OCI-LY1 (cell line): ENCODE measurements around the gene SERPINA3.

Experiments used
- EZH2 ChIP-seq: fragments of 200-600 bp; sonication (generic), shearing (Covaris generic); IDR thresholded peaks from 2 replicates; pipeline ENCODE4 v1.8.0; 2017; ENCODE audit warnings: borderline replicate concordance, mixed run types, mild to moderate bottlenecking, antibody characterized with exemption, low read length, moderate library complexity, mixed read lengths
- TF ChIP-seq, protein P1 (sequence below): fragments of 200-600 bp; sonication (generic), shearing (Covaris generic); IDR thresholded peaks from 2 replicates; pipeline ENCODE4 v1.5.1; 2017; ENCODE audit warnings: mild to moderate bottlenecking, antibody characterized with exemption, low read length, moderate library complexity, mixed read lengths

DNA sequence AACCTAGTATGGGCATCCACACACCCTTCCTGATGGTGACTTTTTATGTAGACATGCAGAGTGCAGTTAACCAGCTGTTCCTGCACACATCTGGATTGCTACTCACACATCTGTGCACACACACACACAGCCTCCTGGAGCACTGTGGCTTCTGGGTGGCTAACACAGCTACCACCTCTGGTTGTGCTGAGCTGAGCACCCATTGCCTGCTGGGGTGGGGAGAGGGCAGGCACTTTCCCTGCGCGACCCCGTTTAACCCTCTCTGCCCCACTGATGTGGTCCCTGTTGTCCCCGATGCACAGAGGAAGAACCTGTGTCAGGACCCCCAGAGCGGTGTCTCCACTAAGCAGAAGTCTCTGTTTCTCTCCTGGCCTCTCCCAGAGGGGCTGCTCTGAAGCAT lies 14.4 kb upstream of the SERPINA3 start:
- TF ChIP-seq, protein P1, sequence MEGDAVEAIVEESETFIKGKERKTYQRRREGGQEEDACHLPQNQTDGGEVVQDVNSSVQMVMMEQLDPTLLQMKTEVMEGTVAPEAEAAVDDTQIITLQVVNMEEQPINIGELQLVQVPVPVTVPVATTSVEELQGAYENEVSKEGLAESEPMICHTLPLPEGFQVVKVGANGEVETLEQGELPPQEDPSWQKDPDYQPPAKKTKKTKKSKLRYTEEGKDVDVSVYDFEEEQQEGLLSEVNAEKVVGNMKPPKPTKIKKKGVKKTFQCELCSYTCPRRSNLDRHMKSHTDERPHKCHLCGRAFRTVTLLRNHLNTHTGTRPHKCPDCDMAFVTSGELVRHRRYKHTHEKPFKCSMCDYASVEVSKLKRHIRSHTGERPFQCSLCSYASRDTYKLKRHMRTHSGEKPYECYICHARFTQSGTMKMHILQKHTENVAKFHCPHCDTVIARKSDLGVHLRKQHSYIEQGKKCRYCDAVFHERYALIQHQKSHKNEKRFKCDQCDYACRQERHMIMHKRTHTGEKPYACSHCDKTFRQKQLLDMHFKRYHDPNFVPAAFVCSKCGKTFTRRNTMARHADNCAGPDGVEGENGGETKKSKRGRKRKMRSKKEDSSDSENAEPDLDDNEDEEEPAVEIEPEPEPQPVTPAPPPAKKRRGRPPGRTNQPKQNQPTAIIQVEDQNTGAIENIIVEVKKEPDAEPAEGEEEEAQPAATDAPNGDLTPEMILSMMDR, result no peak
- TF ChIP-seq EZH2, result no peak
